ENCODE measurements around the gene PLCG1.
"Not testable (repeated sequence)": the region's sequence is repeated elsewhere in the genome, so short reads cannot be mapped to it uniquely, and the experiment has no call there.

PLCG1 gene
- 83.9 to 333 reads per million in 2 experiments for total RNA-seq

DNA sequence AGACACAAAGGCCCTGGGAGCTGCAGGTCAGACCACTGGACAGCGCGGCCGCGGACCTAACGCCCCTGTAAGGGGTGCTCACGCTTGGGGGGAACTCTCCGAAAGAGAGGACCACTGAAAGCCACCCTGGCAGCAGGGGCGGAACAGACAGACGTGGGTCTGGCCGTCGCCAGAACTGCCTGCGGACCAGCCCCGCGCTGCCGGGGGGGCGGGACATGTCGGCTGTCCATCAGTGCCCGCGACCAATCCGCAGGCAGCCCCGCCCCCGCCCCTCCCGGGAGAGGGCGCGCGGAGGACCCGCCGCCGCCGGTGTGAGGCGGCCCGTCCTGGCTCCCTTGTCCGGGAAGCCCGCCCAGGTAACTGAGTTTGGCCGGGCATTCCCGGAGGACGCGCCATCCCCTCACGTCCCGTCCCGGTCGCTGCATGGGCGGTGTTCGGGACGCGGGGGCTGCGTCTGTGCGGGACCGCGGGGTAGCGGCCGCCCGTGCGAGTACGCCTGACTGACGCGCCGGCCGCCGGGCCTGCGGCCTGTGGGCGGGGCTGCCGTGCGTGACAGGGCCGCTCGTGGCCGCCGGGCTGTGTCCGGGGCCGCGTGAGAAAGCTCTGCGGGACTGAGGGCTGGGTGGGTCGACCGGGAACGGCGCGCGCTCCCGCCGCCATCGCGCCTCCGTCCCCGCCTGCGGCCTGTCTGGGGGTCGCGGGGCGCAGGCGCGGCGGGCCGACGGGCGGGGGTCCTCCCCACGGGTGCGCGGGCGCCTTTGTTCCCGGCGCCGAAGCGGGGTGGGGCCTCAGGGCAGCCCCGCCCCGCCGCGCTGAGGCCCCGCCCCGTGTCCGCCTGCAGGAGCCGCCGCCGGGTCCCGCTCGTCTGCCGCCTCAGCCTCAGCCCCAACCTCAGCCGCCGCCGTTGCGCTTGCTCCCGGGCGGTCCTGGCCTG lies at the start of gene PLCG1:
TSS of gene PLCG1 (plus strand) at position 864 of the 934 bp plus-strand sequence. CDS start 99 bp downstream, outside the sequence.
- peak; percentile 74 for DNase-seq (ENCODE audit: low read depth)

DNA sequence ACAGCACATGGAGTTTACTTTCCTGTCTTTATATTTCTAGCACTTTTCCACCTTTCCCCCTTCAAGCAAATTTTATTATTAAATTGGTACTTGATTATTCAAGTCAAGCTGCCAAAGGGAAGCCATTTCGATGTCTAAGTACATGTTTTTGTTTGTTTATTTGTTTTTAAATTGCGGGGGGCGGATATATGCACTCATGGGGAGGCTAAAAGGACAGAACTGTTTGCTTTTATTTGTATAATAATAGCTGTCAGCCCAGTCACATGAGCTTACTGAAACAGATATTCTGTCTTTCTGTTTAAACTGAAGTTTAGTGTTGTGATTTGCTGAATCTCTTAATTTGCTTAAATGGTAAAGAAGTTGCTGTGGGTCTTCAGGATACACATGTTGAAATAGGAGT lies 49.6 kb upstream of the PLCG1 start:
- no peak for DNase-seq (ENCODE audit: low read depth)

DNA sequence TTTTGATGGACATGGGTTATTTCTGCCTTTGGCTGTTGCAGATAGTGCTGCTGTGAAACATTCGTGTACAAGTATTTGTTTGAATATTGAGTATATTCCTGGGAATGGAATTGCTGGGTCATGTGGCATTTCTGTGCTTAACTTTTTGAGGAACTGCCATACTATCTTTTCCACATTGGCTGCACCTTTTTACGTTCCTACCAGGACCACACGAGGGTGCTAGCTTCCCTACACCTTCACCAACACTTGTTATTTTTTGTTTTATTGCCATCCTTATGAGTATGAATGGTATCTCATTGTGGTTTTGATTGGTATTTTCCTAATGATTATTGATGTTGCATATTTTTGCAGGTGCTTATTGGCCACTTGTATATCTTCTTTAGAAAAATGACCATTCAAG lies 47.8 kb upstream of the PLCG1 start:
- no peak for DNase-seq (ENCODE audit: low read depth)

DNA sequence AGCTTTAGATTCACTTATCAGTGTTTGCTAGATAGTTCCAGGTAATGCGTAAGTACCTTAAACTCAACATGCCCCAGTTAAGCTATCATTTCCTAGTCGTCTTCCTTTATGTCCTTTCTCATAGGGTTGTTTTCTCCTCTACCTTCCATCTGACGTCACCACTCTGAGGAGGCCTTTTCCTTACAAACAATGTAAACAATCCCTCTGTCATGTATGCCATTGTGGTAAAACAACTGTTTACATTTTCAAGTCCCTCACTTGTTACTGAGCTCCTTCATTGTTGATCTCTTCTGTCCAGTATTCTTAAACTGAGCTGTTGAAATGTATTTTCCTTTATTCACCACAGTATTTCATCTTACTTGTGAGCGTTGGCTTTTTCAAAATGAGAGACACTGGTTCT lies 45.4 kb upstream of the PLCG1 start:
- no peak for DNase-seq (ENCODE audit: low read depth)

DNA sequence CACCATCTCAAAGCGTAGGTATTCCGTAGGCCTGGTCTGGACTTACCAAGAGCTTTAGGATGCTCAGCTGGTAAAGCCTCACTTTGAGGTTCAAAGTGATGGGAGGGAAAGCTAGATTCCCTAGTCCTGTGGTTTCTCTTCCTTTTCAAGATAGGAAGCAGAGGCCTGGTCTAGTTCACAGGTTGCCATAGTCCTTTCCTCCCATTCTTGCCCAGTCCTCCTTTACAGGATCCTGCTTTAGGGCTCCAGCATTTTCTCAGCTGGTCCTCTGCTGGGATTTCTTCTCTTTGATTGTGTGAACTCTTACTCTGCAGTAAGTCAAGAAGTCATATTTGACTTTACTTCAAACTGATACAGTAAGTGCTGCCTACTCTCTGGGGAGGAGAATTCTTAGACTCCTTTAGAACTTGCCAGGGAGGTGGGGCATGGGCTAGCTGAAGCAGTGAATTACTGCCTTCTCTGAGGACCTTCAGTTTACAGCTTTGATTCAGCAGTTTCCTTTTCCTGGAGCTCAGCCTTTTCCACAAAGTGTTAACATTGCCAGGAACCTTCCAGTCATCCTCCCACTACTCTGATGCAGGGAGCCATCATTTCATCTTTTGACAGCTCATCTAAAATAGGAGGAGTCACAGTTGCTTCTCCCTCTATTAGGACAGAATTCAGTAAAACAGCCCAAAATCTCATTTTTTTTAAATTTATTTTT lies 42.8 kb upstream of the PLCG1 start:
- no peak for DNase-seq (ENCODE audit: low read depth)

GRCh38 chr20:41095110-41095969 lies 42.0 kb upstream of the PLCG1 start:
- DNase-seq (ENCODE audit: low read depth), result peak; percentile 26

DNA sequence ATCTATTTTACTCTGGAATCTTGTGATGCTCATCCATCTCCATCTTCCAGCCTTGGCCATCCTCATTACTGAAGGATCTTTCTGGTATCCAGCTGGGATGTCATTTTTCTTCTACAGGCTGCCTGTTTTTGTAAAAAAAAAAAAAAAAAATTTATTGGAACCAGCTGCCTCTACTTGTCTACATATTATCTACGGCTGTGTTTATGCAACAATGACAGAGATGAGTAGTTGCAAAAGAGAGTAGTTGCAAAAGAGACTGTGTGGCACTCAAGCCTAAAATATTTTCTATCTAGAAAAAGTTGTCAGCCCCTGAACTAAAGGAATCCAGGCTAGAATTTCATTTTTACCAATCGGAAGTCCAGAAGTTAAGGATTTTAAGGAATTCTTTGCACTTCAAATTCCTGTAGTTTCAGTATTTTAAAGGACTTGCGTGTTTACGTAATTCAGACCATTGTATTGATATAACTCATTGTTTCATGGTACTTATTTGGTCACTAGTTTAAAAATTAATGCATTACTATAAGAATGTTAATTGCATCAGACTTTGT lies 38.6 kb upstream of the PLCG1 start:
- DNase-seq (ENCODE audit: low read depth), result no peak

DNA sequence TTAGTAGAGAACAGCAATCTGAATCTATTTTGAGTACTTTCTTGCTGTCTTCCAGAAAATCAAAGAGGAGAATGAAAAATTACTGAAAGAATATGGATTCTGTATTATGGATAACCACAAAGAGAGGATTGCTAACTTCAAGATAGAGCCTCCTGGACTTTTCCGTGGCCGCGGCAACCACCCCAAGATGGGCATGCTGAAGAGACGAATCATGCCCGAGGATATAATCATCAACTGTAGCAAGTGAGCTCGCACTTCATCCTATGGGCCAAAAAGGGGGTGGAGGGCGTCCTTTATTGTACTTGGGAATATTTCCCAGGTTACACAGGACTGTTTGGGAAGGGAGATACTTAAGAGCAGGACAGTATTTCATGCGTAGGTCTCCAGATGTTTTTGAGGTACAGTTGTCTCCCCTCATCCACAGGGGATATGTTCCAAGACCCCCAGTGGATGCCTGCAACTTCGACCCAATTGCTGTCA lies 37.3 kb upstream of the PLCG1 start:
- DNase-seq (ENCODE audit: low read depth), result no peak

GRCh38 chr20:41101660-41102059 lies 35.7 kb upstream of the PLCG1 start:
- no peak for DNase-seq (ENCODE audit: low read depth)

- DNase-seq (ENCODE audit: low read depth), result no peak
Observed at GRCh38 chr20:41108531-41108930, 28.8 kb upstream of the PLCG1 start.

- DNase-seq (ENCODE audit: low read depth), result no peak
Observed at GRCh38 chr20:41110012-41110411, 27.3 kb upstream of the PLCG1 start.

GRCh38 chr20:41110930-41111577 lies 26.3 kb upstream of the PLCG1 start:
- no peak for DNase-seq (ENCODE audit: low read depth)

- no peak for DNase-seq (ENCODE audit: low read depth)
Observed at GRCh38 chr20:41111578-41111951, 25.8 kb upstream of the PLCG1 start.

DNA sequence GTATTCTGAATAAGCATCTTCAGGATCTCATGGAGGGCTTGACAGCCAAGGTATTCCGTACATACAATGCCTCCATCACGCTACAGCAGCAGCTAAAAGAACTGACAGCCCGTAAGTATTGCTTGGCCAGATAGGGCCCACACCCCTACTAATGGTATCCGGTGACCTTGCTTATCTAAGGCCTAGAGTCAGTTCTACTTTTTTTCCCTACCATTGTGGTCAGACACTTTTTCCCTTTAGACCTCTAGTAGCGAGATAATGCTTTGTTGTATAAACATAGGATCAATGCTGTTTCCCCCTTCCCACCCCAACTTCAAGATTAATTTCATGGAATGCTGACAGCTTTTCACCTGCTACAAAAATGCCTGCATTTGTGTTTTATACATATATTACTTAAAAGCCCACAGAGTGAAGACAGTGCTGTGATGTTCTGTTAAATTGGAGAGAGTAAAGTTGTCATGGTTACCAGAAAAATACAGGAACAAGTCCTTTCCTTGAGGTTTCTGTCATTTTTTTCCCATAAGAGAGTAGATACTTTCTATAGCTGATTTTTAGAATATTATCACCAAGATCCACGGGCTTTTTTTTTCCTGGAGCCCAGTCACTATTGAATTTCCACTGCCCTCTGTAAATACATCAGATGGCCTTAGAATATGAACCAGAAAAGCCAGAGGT lies 20.9 kb upstream of the PLCG1 start:
- DNase-seq (ENCODE audit: low read depth), result no peak

GRCh38 chr20:41118159-41118558 lies 19.2 kb upstream of the PLCG1 start:
- not testable (repeated sequence) for DNase-seq (ENCODE audit: low read depth)

DNA sequence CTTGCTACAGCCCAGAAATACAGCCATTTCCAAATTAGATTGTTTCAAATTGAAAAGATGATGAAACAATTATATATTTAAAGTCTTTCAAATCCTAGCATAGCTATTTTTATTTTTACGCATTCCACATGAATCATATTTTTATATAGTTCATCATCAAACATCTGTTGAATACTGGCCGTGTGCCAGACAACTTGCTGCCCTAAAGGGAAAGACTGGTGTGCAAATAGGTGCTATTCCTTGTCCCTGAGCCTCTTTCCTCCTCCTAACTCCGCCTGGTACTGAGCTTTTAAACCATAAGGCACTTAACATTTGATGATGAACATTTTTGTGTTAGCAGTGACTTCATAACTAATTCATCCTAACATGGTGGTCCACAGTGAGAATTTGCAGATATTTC lies 18.7 kb upstream of the PLCG1 start:
- DNase-seq (ENCODE audit: low read depth), result no peak

GRCh38 chr20:41119614-41120561 lies 17.5 kb upstream of the PLCG1 start:
- DNase-seq (ENCODE audit: low read depth), result no peak

DNA sequence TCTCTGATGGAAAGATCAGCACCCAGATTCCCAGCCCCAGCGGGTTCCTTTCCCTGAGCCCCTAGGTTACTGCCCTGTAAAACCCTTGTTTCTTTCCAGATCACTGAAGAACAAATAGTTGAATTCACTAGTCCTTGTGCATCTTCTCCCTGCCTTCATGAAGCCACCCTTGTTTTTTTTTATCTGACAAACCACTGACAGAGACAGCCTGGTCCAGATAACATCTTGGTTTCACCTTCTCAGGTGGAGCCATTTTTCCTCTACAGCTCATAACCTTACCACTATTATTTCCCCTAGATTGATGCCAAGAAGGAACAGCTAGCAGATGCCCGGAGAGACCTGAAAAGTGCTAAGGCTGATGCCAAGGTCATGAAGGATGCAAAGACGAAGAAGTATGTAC lies 15.9 kb upstream of the PLCG1 start:
- DNase-seq (ENCODE audit: low read depth), result no peak

DNA sequence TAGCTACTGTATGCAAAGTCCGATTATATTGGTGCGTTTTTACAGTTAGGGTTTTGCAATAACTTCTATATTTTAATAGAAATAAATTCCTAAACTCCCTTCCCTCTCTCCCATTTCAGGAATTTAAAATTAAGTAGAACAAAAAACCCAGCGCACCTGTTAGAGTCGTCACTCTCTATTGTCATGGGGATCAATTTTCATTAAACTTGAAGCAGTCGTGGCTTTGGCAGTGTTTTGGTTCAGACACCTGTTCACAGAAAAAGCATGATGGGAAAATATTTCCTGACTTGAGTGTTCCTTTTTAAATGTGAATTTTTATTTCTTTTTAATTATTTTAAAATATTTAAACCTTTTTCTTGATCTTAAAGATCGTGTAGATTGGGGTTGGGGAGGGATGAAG lies 13.7 kb upstream of the PLCG1 start:
- DNase-seq (ENCODE audit: low read depth), result no peak
